A549 (cell line): ENCODE measurements around the gene MEF2C.
"Not testable (repeated sequence)": the region's sequence is repeated elsewhere in the genome, so short reads cannot be mapped to it uniquely, and the experiment has no call there.

ENCODE experiments used
- CHD2 ChIP-seq: fragments of 150-350 bp; IDR thresholded peaks from 2 replicates; pipeline ENCODE4 v1.6.1; 2014; ENCODE audit warnings: low read length; ENCODE audit not compliant: partially characterized antibody
- ESRRA ChIP-seq: fragments of 150-350 bp; IDR thresholded peaks from 2 replicates; pipeline ENCODE4 v1.6.1; 2014; ENCODE audit warnings: mild to moderate bottlenecking, low read length, borderline replicate concordance
- JUNB ChIP-seq: fragments of >200 bp; sonication (Bioruptor Twin); formaldehyde crosslinking; IDR thresholded peaks from 2 replicates; pipeline ENCODE4 v1.6.1; 2016
- KDM1A ChIP-seq: fragments of 200-600 bp; sonication (generic); IDR thresholded peaks from 2 replicates; pipeline ENCODE4 v1.6.1; 2016; ENCODE audit warnings: low read depth, mild to moderate bottlenecking
- KDM5A ChIP-seq: fragments of 200-600 bp; sonication (generic); IDR thresholded peaks from 2 replicates; pipeline ENCODE4 v1.6.1; 2016; ENCODE audit warnings: antibody characterized with exemption, mild to moderate bottlenecking
- POLR2A ChIP-seq: IDR thresholded peaks from 2 replicates; pipeline ENCODE4 v1.6.1; 2012; ENCODE audit warnings: mild to moderate bottlenecking, low read length
- RARB ChIP-seq: fragments of 250-450 bp; sonication (Bioruptor Pico); IDR thresholded peaks from 2 replicates; pipeline ENCODE4 v1.8.0; 2021; ENCODE audit warnings: mild to moderate bottlenecking, moderate library complexity
- SMC3 ChIP-seq: fragments of >200 bp; sonication (Bioruptor Twin); formaldehyde crosslinking; IDR thresholded peaks from 3 replicates; pipeline ENCODE4 v1.6.1; 2018; ENCODE audit warnings: inconsistent platforms
- TP53 ChIP-seq: fragments of 250-450 bp; sonication (Bioruptor Pico); IDR thresholded peaks from 2 replicates; pipeline ENCODE4 v1.5.0; 2021; ENCODE audit warnings: mild to moderate bottlenecking, moderate library complexity
- ZSCAN20 ChIP-seq: fragments of 250-450 bp; sonication (Bioruptor Pico); IDR thresholded peaks from 2 replicates; pipeline ENCODE4 v1.8.0; 2022; ENCODE audit warnings: mild to moderate bottlenecking, moderate library complexity
- TF ChIP-seq, protein P1 (sequence below): fragments of 200-600 bp; sonication (generic); IDR thresholded peaks from 2 replicates; pipeline ENCODE4 v1.6.1; 2016; ENCODE audit warnings: antibody characterized with exemption, mild to moderate bottlenecking, moderate library complexity
- TF ChIP-seq, protein P2 (sequence below): fragments of >200 bp; sonication (Bioruptor Twin); formaldehyde crosslinking; IDR thresholded peaks from 3 replicates; pipeline ENCODE4 v1.5.1; 2016
- TF ChIP-seq, protein P3 (sequence below): IDR thresholded peaks from 2 replicates; pipeline ENCODE4 v1.6.1; 2012

DNA sequence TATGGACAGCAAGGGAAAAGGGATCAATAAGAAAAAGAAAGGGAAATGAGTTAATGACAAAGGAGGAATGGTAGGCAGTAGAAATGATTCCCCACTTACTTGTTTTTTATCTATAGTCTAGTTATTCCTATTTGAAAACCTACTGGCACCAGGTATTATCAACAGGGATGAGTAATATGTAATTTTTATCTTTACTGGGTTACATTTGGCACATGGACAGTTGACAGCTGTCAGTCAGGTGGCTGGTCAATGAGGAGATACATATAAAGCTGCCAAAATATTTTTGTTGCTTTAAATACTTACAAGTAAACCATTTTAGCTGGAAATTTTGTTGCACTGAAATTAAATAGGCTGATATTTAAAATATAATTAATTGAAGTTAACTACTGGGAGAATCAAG, 18.1 kb upstream of the MEF2C start:
- TF ChIP-seq RARB (CRISPR knock-in tag); ESRRA; CHD2; KDM5A; JUNB; SMC3; POLR2A; TP53 (CRISPR knock-in tag); ZSCAN20; KDM1A: not testable (repeated sequence)
- TF ChIP-seq, protein P1, sequence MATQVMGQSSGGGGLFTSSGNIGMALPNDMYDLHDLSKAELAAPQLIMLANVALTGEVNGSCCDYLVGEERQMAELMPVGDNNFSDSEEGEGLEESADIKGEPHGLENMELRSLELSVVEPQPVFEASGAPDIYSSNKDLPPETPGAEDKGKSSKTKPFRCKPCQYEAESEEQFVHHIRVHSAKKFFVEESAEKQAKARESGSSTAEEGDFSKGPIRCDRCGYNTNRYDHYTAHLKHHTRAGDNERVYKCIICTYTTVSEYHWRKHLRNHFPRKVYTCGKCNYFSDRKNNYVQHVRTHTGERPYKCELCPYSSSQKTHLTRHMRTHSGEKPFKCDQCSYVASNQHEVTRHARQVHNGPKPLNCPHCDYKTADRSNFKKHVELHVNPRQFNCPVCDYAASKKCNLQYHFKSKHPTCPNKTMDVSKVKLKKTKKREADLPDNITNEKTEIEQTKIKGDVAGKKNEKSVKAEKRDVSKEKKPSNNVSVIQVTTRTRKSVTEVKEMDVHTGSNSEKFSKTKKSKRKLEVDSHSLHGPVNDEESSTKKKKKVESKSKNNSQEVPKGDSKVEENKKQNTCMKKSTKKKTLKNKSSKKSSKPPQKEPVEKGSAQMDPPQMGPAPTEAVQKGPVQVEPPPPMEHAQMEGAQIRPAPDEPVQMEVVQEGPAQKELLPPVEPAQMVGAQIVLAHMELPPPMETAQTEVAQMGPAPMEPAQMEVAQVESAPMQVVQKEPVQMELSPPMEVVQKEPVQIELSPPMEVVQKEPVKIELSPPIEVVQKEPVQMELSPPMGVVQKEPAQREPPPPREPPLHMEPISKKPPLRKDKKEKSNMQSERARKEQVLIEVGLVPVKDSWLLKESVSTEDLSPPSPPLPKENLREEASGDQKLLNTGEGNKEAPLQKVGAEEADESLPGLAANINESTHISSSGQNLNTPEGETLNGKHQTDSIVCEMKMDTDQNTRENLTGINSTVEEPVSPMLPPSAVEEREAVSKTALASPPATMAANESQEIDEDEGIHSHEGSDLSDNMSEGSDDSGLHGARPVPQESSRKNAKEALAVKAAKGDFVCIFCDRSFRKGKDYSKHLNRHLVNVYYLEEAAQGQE, result not testable (repeated sequence)
- TF ChIP-seq, protein P2, sequence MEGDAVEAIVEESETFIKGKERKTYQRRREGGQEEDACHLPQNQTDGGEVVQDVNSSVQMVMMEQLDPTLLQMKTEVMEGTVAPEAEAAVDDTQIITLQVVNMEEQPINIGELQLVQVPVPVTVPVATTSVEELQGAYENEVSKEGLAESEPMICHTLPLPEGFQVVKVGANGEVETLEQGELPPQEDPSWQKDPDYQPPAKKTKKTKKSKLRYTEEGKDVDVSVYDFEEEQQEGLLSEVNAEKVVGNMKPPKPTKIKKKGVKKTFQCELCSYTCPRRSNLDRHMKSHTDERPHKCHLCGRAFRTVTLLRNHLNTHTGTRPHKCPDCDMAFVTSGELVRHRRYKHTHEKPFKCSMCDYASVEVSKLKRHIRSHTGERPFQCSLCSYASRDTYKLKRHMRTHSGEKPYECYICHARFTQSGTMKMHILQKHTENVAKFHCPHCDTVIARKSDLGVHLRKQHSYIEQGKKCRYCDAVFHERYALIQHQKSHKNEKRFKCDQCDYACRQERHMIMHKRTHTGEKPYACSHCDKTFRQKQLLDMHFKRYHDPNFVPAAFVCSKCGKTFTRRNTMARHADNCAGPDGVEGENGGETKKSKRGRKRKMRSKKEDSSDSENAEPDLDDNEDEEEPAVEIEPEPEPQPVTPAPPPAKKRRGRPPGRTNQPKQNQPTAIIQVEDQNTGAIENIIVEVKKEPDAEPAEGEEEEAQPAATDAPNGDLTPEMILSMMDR, result not testable (repeated sequence)
- TF ChIP-seq, protein P3, sequence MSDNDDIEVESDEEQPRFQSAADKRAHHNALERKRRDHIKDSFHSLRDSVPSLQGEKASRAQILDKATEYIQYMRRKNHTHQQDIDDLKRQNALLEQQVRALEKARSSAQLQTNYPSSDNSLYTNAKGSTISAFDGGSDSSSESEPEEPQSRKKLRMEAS, result not testable (repeated sequence)
